Activated gamma-delta T cell treated with anti-CD3 and anti-CD28 coated beads, Interleukin-2, amount 50 U/mL, for 16 hours (primary cell): Measurements from ENCODE around the gene ZNF365.
"Not testable (repeated sequence)": the region's sequence is repeated elsewhere in the genome, so short reads cannot be mapped to it uniquely, and the experiment has no call there.

Experiments
- DNase-seq: peaks from one replicate; pipeline ENCODE4 v3.0.0-alpha.2; 2020; ENCODE audit warnings: low read depth

The ZNF365 gene, protein sequence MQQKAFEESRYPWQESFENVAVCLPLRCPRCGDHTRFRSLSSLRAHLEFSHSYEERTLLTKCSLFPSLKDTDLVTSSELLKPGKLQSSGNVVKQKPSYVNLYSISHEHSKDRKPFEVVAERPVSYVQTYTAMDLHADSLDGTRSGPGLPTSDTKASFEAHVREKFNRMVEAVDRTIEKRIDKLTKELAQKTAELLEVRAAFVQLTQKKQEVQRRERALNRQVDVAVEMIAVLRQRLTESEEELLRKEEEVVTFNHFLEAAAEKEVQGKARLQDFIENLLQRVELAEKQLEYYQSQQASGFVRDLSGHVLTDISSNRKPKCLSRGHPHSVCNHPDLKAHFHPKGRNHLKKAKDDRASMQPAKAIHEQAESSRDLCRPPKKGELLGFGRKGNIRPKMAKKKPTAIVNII

DNA sequence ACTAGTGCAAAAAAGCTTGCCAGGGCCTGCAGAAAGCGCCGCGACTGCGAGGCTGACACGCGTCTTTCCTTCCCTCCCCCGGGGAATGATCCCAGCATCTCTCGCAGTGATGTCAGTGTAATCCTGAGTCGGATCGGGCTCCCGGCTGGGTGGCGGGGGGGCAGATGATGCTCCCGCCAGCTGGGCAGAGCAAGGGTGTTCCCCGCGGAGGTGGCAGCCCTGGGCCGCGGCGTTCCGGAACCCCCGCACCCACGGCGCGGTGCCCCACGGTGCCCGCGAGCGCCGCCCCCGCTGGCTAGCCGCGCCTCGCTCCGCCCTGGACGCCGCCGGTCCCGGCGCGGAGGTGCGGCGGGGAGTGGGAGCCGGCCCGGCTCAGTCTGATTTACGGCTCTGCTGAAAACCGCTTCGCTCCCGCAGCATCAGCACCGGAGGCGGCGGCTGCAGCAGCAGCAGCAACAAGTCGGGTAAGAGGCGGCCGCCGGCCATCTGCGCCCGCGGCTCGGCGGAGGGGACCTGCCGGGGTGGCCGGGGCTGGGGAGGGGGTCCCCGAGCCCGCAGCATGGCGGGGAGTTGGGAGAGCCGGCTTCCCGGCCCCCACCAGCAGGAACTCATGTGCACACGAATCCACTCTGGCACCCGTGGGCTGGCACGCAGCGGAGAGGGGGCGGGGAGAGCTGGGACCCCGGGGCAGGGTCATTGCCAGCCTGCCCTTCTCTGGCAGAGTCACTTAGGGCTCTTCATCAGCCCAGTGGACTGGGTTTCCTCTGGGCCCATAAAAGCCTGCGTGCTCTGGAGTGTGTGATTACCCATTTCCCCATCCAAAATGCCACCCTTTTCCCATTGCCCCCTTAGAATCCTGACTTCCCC lies at the start of gene ZNF365:
Gene ZNF365 (plus strand): TSS at position 375 of the 867 bp plus-strand sequence. CDS start 1,825 bp downstream, outside the sequence.
- peak; percentile 12 for DNase-seq

DNA sequence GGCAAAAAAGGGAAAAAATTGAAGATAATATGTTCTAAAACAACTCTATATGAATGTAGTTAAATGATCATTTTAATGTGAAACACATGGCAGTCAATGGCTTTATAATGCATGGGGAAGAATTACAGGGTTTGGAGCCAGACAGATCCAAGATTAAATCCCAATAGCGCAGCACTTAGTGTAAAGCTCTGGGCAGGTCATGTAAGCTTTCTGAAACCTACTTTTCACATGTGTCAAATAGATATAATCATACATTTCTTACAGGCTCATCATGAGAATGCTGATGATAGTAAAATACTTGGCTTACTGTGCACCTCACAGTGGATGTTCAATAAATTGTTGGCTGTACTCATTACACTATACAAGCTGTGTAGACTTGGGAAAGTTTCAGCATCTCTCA lies 48.0 kb upstream of the ZNF365 start:
- DNase-seq = no peak

DNA sequence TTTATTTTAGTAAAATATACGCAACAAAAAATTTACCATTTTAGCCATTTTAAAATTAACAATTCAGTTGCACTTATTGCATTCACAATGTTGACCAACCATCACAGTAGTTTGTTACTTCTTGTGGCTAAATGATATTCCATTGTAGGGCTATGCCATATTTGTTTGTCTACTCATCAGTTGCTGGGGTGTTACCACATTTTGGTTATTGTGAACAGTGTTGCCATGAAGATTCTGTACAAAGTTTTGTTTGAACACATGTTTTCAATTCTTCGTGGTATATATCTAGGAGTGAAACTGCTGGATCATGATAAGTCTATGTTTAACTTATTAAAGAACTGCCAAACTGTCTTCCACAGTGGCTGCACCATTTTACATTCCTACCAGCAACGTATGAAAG lies 46.3 kb upstream of the ZNF365 start:
- DNase-seq = no peak

DNA sequence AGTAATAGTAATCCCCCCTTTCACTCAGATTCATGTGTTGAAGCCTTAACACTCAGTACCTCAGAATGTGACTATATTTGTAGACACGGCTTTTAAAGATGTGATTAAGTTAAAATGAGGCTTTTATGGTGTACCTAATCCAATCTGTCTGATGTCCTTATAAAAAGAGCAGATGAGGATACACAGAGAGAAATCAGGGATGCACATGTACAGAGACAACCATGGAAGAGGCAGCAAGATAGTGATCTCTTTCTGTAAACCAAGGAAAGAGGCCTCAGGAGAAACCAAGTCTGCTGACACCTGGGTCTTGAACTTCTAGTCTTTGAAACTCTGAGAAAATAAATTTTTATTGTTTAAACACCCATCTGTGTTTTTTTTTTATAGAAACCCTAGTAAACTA lies 44.0 kb upstream of the ZNF365 start:
- no peak for DNase-seq

DNA sequence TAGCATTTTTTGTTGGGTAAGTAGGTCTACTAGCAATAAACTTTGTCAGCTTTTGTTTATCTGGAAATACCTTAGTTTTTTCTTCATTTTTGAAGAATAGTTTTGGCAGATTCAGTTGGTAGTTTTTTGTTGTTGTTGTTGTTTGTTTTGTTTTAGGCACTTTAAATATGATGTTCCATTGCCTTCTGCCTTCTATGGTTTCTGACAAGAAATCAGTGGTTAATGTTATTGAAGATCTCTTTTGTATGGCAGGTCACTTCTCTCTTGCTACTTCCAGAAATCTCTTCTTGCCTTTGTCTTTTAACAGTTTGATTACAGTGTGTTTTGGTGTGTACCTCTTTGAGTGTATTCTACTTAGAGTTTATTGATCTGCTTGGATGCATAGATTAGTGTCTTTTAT lies 41.8 kb upstream of the ZNF365 start:
- no peak for DNase-seq

DNA sequence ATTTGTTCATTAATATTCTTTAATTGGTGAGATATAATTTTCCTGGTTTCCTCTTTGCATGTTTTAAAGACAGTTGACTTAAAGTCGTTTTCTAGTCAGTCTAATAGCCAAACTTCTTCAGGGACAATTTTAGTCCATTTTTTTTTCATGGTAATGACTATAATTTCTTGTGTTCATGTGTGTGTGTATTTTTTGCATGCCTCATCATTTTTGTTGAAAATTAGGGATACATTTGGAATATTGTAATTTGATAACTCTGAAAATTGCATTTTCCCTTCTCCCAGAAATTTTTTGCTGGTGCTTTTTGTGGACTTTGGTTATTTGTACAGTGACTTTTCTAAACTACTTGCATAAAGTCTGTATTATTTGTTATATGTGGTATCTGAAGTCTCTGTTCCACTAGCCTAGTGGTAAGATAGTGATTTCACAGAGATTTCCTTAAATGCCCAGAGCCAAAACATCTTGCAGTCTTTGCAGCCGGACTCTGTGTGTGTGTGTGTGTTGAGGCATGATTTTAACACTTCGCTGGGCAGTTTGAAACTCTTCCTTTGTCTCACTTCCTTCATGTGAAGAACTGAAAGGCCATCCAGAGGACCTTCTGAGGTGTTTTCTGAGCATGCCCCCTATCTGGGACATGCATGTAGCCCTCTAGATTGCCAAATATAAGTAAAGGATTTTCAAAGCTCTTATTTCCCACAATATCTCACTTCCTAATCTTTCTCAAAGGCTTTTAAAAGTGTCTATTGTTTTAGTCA lies 40.9 kb upstream of the ZNF365 start:
- no peak for DNase-seq

DNA sequence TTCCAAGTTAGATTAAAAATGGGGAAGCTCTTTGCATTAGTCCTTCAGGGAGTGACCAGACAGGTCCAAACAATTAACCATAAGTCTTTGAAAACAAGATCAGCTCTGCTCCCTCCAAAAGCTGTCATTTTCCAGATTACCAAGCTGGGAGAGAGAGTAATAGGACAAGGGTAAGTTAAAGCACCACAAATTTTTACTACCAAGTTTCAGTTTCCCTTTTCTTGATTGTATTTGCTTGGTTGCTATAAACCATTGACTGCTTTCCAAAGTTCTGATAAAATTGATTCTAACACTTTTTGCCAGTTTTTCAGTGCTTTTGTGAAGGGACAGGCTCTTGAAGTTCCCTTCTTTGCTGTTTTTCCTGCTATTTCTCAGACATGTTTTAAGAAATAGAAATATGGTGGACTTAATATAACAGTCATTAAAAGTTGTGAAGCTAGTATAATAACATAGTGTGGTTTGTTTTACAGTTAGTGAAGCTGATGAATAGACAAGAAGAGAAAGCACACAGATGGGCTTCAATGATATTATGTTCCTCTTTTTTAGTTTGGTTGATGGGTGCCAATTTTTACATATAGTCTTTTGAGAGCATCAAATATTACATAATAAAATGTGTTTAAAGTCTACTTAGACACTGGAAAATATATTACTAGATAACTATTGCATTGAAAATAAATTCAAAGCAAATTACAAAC lies 40.0 kb upstream of the ZNF365 start:
- DNase-seq = no peak

DNA sequence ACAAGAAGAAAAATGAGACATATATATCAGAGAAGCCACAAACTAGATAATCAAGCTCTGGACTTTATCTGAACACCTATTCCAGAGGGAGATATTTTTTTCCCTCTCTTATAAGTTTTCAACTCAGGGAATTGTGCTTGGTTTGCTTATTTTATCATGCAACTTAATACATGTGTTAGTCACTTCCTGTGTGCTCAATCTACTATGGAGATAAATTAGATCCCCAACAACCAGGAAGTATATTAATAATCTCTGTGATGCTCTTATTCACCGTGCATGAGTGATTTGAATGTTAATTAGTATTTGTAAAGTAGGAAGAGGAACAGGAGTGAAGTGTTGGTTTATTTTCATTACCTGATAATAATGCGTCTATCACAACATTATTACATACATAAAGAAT lies 38.8 kb upstream of the ZNF365 start:
- no peak for DNase-seq

DNA sequence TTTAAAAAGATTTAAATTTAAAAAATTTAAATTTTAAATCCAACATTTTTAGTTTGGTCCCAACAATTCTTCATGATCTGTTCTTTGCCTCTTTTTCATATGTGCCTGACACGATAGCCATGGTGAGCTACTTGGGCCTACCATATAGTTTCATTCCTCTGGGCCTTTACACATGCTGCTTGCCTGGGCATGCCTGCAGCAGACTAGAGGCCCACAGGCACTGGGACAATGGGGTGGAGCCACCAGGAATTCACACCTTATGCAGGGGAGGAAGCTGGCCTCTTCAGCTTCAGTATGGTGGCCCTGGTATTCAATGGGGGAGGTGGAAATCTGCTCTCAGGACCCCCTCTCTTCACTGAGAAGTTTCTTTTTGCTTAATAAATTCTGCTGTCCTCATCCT lies 37.8 kb upstream of the ZNF365 start:
- DNase-seq = no peak

DNA sequence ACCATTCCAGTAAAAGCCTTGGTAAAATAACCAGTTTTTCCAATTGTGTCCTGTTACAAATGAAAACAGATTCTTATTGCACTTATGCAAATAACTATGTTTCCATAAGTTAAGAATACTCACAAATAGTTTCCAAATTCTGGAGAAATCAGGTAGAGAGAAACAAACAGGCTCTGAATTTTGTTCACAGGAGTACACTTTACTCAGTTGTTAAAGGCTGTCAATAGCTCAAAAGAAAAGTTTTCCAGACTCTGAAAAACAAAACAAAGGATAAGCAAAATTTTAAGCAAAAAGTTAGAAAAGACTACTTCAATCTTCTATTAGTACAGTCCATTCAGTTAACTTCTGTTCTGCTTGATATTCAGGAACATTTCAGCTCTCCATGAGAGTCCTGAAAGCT lies 32.8 kb upstream of the ZNF365 start:
- no peak for DNase-seq

DNA sequence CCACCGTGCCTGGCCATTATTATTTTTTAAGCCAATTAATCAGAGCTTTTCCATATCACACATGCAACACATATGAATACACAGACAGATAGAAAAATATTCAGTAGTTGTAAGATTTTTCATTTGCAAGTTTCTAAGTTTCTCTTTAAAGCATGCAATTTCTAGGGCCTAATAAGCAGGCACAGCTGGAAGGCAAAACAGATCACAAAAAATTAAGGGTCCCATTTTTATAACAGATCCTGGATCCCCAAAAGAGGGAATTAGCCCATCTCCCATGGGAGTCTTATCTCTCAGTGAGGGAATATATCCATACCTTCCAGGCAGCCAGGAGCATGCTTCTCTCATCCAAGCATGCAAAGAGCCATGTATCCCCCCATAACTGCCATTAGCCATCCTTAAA lies 31.2 kb upstream of the ZNF365 start:
- DNase-seq = no peak

DNA sequence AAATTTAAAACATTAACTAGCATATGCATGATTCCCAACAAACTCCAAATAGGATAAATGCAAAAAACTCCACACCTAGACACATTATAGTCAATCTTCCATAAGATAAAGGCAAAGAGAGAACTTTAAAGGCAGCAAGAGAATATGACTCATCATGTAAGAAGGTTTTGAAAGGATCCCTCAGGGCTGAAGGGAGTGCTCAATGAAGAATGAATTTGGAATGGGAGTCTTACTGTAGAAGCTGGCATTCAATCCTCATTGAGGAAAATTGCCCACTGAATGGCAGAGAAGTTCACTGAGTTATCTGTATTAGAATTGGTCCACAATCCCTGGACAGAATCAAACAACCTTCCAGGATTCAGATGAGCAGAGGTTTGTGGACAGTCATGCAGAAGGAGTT lies 26.1 kb upstream of the ZNF365 start:
- no peak for DNase-seq

DNA sequence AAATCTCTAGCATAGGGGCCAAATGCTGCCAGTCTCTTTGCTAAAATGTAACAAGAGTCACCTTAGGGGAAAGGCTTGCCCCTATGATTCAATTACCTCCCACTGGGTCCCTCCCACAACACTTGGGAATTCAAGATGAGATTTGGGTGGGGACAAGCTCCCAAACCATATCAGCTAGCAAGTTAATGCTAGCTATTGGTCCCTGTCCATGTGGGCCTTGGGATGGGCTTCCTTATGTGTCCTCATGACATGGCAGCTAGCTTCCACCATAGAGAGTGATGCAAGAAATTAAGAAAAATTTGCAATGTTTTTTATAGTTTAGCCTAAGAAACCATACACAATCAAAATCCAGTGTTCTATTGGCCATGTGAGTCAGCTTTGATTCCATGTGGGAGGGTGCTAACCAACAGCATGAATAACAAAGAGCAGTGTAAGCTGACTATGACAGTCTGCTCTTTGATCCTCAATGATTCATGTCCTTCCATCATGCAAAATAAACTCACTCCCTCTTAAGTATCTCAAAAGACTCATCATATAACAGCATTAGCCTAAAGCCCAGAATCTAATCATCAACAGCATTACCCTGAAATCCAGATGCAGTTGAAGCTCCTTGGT lies 21.7 kb upstream of the ZNF365 start:
- DNase-seq = no peak

DNA sequence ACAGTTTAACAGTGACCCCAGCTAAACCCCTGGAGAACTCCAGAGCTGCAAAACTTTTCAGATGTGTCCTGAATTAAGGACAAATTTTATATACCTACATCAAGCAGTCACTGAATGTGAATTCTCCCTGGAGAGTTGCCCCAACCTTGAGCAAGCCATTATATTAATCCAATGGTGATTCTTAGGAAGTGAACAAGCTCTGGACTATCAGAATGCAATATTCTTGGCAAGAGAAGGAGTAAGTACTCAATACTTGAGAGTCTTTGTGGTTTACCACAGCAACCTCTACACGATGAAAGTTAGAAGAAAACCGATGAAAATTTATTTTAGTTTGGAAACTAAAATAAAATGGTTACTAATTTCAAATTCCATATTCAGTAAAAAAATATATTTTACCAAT lies 19.3 kb upstream of the ZNF365 start:
- DNase-seq = no peak

DNA sequence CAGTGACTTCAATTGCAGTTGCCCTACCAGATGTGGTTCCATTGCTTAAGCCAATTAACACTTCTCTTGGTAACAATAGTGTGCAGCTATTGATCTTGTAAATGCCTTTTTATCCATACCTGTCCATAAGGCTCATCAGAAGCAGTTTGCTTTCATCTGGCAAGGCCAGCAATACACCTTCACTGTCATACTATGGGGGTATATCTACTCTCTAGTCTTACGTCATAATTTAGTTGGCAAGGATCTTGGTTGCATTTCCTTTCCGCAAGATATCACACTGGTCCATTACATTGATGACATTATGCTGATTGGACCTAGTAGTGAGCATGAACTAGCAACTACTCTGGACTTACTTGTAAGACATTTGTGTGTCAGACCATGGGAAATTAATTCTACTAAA lies 17.7 kb upstream of the ZNF365 start:
- DNase-seq = no peak

DNA sequence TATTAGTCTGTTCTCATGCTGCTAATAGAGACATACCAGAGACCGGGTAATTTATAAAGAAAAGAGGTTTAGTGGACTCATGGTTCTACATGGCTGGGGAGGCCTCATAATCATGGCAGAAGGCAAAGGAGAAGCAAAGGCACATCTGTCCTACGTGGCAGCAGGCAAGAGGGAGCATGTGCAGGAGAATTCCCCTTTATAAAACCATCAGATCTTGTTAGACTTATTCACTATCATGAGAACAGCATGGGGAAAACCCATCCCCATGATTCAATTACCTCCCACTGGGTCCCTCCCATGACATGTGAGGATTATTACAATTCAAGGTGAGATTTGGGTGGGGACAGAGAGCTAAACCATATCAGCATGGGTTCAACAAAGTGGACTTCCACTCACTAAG lies 16.0 kb upstream of the ZNF365 start:
- DNase-seq = not testable (repeated sequence)

DNA sequence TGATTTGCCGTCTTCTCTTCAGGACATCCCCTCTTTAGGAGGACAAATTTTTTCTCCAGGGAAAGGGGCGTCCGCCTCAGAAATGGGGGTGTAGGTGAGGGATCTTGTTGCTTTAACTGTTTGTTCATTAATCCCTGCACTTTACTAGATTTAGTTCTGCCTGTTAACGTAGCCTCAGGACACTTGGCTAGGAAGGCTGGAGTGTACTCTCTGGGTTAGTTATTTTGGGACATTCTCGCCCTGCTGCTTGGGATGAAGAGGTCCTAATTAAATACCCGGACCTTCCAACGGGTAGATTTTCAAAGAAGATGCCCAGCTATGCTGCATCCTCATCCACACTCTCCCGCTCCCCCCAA lies 552 bp upstream of the ZNF365 start:
- no peak for DNase-seq

DNA sequence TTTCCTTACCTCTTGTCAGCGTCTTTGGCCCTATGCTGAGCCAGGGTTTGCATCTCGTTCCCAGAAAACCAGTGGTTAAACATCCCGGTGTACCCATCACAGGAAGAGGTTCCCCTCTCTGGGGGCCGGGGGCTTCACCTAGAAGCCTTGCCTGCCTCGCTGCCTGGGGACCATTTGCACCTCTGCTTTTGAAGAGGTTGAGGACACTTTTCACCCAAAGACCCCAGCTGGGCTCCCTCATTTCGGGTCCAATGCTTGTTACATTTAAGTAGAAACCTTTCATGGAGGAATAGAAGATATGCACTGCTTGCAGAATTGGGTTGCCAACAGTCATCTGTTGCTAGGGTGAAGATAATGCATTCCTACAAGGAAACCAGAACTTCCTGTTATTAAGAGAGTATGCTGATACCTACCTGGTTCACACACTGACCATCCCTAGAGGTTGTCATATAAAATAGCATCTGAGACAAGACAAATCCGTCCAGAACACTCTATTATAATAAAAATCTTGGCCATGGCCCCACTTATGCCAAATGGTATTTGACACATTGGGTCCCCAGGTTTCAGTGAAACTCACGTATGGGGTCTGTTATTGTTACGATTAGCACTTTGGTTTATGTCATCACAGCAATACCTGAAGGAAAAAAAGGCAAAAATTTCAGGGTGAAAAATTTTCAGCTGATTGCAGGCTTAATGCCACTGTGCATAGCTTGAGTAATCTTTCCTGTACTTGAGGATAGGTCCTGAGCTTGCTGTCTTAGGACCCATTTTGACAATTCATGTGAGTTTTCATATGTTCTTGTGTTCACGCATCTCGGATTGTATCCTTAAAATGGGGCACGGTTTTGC lies 917 bp downstream of the ZNF365 start:
- DNase-seq = no peak

DNA sequence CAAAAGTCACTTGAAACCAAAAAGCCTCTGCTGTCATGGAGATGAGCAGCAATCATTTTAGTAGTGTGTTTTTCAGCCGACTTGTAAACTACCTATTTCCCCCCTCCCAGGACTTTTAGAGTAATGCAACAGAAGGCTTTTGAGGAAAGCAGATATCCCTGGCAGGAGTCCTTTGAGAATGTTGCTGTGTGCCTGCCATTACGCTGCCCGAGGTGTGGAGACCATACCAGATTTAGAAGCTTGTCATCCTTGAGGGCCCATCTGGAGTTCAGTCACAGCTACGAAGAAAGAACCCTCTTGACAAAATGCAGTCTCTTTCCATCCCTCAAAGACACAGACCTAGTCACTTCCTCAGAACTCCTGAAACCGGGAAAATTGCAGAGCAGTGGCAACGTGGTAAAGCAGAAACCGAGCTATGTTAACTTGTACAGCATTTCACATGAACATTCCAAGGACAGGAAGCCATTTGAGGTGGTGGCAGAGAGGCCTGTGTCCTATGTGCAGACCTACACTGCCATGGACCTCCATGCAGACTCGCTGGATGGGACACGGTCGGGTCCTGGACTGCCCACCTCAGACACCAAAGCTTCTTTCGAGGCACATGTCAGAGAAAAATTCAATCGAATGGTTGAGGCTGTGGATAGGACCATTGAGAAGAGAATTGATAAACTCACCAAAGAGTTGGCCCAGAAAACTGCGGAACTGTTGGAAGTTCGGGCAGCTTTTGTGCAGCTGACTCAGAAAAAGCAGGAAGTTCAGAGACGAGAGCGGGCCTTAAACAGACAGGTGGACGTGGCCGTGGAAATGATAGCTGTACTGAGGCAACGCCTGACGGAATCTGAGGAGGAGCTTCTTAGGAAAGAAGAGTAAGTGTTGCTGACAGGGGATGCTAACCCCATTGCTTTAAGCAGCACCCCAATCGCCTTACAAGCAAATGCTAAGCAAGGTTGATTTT lies 2.2 kb downstream of the ZNF365 start:
- no peak for DNase-seq

DNA sequence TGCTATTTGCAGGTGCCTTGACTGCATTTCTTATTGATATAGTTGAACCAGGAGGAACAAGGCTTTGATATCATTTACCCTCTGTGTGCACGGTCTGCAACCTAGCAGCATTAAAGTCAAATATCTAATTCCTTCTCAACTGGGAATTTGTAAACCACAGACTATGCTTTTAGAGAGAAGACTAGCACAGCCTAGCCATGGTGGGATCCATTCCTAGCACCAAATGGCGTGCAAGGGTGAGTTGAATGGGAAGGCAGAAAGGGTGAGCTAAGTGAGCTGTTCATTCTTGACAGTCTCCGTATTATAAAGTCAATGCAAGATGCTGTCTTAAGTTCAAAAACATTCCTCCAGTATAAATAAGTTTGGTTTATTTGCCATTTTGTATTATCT lies 2.9 kb downstream of the ZNF365 start:
- DNase-seq = no peak
